LNCAP (cell line): ENCODE data around the gene CENPQ.

Source experiments
- TF ChIP-seq, protein P1 (sequence below): fragments of 450-650 bp; IDR thresholded peaks from 2 replicates; pipeline ENCODE4 v1.5.1; 2017; ENCODE audit warnings: mild to moderate bottlenecking

CENPQ gene

DNA sequence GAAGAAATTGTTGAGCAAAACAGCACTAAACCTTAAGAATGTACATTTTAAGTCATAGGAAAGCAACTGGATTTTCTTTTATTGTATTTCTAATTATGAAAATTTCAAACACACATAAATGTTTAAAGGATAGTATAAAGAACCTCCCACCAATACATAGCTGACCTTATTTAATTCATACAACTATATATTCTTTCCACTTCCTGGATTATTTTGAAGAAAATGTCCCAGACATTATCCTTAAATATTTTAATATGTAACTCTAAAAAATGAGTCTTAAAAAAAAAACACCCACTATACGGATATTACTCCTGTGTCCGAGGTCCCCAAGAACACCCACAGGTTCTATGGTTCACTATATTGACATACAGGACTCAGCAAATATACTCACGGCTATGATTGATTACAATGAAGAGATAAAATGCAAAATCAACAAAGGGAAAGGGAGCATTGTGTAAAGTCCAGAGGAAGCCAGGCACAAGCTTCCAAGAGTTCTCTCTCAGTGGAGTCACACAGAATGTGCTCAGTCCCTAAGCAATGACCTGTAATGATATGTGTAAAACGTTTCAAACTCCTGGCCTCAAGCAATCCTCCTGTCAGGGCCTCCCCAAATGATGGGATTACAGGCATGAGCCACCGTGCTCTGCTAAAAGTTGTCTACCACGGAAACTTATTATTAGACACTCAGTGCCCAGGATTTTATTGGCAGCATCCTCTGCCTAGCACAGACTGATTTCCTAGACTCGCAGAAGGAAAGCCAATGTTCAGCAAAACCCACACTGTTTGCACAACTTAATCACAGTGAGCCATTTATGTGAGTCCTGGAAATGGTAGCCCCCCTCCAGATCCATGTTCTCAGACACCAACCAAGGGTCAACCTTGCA lies 59.8 kb downstream of the CENPQ start:
- TF ChIP-seq, protein P1, sequence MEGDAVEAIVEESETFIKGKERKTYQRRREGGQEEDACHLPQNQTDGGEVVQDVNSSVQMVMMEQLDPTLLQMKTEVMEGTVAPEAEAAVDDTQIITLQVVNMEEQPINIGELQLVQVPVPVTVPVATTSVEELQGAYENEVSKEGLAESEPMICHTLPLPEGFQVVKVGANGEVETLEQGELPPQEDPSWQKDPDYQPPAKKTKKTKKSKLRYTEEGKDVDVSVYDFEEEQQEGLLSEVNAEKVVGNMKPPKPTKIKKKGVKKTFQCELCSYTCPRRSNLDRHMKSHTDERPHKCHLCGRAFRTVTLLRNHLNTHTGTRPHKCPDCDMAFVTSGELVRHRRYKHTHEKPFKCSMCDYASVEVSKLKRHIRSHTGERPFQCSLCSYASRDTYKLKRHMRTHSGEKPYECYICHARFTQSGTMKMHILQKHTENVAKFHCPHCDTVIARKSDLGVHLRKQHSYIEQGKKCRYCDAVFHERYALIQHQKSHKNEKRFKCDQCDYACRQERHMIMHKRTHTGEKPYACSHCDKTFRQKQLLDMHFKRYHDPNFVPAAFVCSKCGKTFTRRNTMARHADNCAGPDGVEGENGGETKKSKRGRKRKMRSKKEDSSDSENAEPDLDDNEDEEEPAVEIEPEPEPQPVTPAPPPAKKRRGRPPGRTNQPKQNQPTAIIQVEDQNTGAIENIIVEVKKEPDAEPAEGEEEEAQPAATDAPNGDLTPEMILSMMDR, result no peak

DNA sequence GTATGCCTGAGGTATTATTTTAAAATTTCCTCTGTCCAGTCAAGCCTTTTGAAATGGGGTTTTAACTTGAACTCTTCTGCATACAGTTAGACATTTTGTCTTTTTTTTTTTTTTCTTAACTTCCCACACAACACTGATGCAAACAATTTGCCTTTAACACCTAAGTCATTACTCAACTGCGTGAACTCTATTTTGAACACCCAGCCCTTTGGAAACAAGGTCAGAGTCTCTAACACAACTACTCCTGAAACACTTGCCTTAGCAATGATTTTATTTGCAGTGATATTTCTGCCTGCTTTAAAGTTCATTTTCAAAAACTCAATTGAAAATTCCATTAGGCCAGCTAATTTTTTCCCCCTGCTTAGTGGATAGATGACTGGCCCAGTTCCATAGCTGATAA lies 60.7 kb downstream of the CENPQ start:
- TF ChIP-seq, protein P1, result no peak

DNA sequence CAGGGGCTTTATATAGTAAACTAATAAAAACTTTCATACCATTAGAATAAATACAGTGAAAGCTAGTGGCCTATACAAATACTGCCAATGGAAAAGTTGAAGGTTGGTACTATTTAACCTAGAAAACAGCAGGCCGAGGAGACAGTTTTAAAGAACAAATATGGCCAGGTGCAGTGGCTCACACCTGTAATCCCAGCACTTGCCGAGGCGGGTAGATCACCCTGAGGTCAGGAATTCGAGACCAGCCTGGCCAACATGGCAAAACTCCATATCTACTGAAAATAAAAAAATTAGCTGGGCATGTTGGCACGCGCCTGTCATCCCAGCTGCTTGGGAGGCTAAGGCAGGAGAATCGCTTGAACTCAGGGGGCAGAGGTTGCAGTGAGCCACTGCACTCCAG lies 61.4 kb downstream of the CENPQ start:
- TF ChIP-seq, protein P1, result no peak

DNA sequence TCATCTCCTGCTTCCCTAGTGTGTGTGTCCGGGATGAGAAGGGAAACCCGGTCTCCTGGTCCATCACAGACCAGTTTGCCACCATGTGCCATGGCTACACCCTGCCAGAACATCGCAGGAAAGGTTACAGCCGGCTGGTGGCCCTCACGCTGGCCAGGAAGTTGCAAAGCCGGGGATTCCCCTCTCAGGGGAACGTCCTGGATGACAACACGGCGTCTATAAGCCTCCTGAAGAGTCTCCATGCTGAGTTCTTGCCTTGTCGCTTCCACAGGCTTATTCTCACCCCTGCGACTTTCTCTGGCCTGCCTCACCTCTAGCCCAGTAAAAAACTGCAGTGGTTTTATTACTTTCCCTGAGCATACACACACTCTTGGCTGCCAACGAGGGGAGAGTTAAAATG lies 63.4 kb downstream of the CENPQ start:
- TF ChIP-seq, protein P1, result no peak

DNA sequence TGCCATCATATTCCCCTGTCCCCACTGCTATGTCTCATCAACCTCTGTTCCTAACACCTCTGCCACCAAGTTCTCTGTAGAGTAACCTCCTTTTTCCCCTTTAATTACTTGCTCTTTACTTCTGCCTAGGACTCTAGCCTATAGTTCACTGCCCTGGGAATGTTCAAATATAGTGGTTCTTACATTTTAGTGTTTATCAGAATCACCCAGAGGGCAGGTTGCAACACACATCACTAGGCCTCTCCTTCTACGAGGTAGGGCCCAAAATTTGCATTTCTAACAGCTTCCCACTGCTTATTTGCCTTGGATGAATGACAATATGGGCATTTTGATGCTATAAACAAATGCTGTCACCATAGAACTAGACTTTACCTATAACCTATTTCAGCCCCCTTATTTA lies 64.2 kb downstream of the CENPQ start:
- TF ChIP-seq, protein P1, result no peak

DNA sequence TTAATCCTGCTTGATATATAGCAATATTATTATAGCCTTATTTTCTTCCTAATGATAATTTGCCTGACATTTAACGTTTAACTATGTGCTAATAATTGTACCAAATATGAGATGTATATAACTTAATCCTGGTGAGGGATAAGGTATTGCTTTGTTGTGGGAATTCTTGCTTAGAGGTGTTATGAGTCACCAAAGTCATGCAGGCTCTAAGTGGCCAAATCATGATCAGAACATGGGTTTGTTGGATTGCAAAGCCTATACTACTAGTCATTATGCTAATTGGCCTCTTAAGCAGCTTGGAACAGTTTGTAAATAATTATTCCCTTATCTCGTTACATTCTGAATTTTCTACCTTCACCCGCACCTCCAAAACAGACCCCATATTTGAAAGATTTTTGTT lies 65.4 kb downstream of the CENPQ start:
- TF ChIP-seq, protein P1, result no peak

DNA sequence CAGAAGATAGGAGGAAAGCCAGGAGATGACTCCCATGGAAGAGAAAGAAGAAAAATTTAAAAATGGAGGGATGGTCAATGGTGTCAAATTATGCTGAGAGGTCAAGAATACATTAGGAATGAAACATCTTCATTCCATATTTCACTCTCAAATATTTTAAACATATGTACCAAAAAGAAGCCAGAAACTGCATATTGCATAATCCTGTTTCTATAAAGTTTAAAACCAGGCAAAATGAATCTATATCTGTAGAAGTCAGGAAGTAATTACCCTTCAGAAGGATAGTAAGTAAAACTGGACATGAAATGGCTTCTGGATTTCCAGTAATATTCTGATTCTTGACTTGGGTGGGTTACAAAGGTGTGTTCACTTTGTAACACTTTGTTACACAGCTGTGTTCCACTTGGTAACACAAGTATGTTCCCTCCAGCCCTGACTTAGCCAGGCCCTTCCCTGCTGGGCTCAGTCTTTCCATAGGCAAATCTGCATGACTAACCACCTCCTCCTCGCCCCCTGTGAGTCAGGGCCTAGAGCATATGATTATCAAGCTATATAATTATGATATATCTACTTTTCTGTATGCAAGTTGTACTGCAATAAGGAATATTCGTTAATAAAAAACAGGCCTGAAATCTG lies 67.1 kb downstream of the CENPQ start:
- TF ChIP-seq, protein P1, result no peak
